Fibroblast of lung (primary cell): ENCODE results near the gene ZMYM4. TPM values are rescaled to one million over a fixed set of nuclear protein-coding genes. Genes with fewer than 3 reads are reported as not detected.

Experiments
- DNase-seq, 2 donors: peaks; one replicate each; pipeline versions ENCODE4 v3.0.0 to v3.0.0-alpha.2; 2010; ENCODE audit warnings: low read depth in 2 of 2
- H2AFZ ChIP-seq: 2 replicates; pipeline ENCODE4 v1.5.1; 2012; ENCODE audit warnings: low read length, control low read depth, inconsistent platforms
- H3K27ac ChIP-seq: 2 replicates; pipeline ENCODE4 v1.5.1; 2011; ENCODE audit warnings: low read length, control low read depth; ENCODE audit not compliant: insufficient read depth
- H3K27me3 ChIP-seq: 2 replicates; pipeline ENCODE4 v1.5.1; 2011; ENCODE audit warnings: mild to moderate bottlenecking, low read length; ENCODE audit not compliant: control insufficient read depth, insufficient read depth
- H3K36me3 ChIP-seq: 2 replicates; pipeline ENCODE4 v1.5.1; 2011; ENCODE audit warnings: low read length; ENCODE audit not compliant: control insufficient read depth, insufficient read depth
- H3K4me1 ChIP-seq: 2 replicates; pipeline ENCODE4 v1.5.1; 2011; ENCODE audit warnings: low read length; ENCODE audit not compliant: control insufficient read depth, insufficient read depth; ENCODE audit errors: extremely low read depth
- H3K4me2 ChIP-seq: 2 replicates; pipeline ENCODE4 v1.5.1; 2011; ENCODE audit warnings: low read length, control low read depth; ENCODE audit not compliant: insufficient read depth; ENCODE audit errors: extremely low read depth
- H3K4me3 ChIP-seq, 4 experiments: fragments of 200-600 bp in 1 of 4; sonication (generic) in 1 of 4; replicated peaks in 1 of 4; 2 replicates each; pipeline ENCODE4 v1.5.1; 2011 to 2016; ENCODE audit warnings: low read length in 4 of 4, low read depth in 3 of 4, mild to moderate bottlenecking in 3 of 4, control low read depth in 2 of 4, inconsistent platforms in 1 of 4, mixed read lengths in 1 of 4; ENCODE audit not compliant: insufficient read depth in 1 of 4; ENCODE audit errors: control extremely low read depth in 1 of 4
- H3K79me2 ChIP-seq: 2 replicates; pipeline ENCODE4 v1.5.1; 2012; ENCODE audit warnings: mild to moderate bottlenecking, low read length, inconsistent platforms; ENCODE audit not compliant: control insufficient read depth, insufficient read depth
- H3K9ac ChIP-seq: 2 replicates; pipeline ENCODE4 v1.5.1; 2011; ENCODE audit warnings: mild to moderate bottlenecking, low read length, control low read depth; ENCODE audit not compliant: insufficient read depth
- H3K9me3 ChIP-seq: 2 replicates; pipeline ENCODE4 v1.5.1; 2012; ENCODE audit warnings: low read depth, low read length; ENCODE audit not compliant: control insufficient read depth, insufficient read depth
- H4K20me1 ChIP-seq: 2 replicates; pipeline ENCODE4 v1.5.1; 2011; ENCODE audit warnings: low read length; ENCODE audit not compliant: control insufficient read depth, insufficient read depth; ENCODE audit errors: extremely low read depth
- CTCF ChIP-seq, 2 donors: IDR thresholded peaks in 1 of 2; conservative IDR thresholded peaks in 1 of 2; 1 replicate in 1 of 2; 2 replicates in 1 of 2; pipeline ENCODE4 v1.5.1; 2011 to 2012; ENCODE audit warnings: low read length in 2 of 2, control low read depth in 1 of 2, inconsistent platforms in 1 of 2, low read depth in 1 of 2, mild to moderate bottlenecking in 1 of 2
- EZH2 ChIP-seq: IDR thresholded peaks from 2 replicates; pipeline ENCODE4 v1.5.1; 2012; ENCODE audit warnings: low read length, control low read depth, mild to moderate bottlenecking; ENCODE audit errors: missing control alignments
- polyA plus RNA-seq, 2 donors: library from polyadenylated mRNA; depleted of rRNA in 1 of 2; stranded (reverse) in 1 of 2; unstranded in 1 of 2; fragments of >200 nt; gene quantifications; 2 replicates each; pipeline ENCODE4 v1.2.1, GENCODE V29; 2011 to 2012; ENCODE audit warnings: missing spikeins in 1 of 2
- total RNA-seq: library from RNA; depleted of rRNA; stranded (reverse); fragments of >200 nt; gene quantifications from 2 replicates; pipeline ENCODE4 v1.2.1, GENCODE V29; 2014

Gene ZMYM4
- total and polyA plus RNA-seq, 2 donors (not counting 1 experiment from before 2014, with no cell fraction given), result 40.5 to 54.1 TPM

- Histone ChIP-seq H3K27me3 (no peaks in the 10 kb centered on the region), H3K4me1 (no peaks in the 10 kb centered on the region), H3K9me3 (no peaks in the 10 kb centered on the region), H3K4me3 (no peak overlapping the region), H3K4me2 (no peak overlapping the region), H3K79me2 (peaks cover 35% of the 10 kb centered on the region), H2AFZ (no peak overlapping the region), H3K27ac (no peak overlapping the region), H4K20me1 (no peaks in the 10 kb centered on the region), H3K9ac (no peak overlapping the region), H3K36me3 (no peaks in the 10 kb centered on the region)
- no peak for DNase-seq
- no peak for TF ChIP-seq EZH2
- no peak for TF ChIP-seq CTCF (conservative IDR thresholded peaks at IDR 0.05 in 1 of 2, IDR thresholded peaks at IDR 0.05 in 1 of 2; ENCODE audit: low read depth in 1 of 2, low read length in 2 of 2)
These were observed 11.0 kb downstream of the ZMYM4 start for GRCh38 chr1:35279555-35279904.

- Histone ChIP-seq H3K4me2 (no peak overlapping the region), H3K9me3 (no peaks in the 10 kb centered on the region), H3K36me3 (no peaks in the 10 kb centered on the region), H4K20me1 (no peaks in the 10 kb centered on the region), H3K9ac (no peak overlapping the region), H3K4me3 (no peak overlapping the region), H3K27ac (no peak overlapping the region), H2AFZ (no peak overlapping the region), H3K79me2 (peaks cover 36% of the 10 kb centered on the region), H3K27me3 (no peaks in the 10 kb centered on the region), H3K4me1 (no peaks in the 10 kb centered on the region)
- no peak for DNase-seq
- no peak for TF ChIP-seq EZH2
- TF ChIP-seq CTCF (conservative IDR thresholded peaks at IDR 0.05 in 1 of 2, IDR thresholded peaks at IDR 0.05 in 1 of 2; ENCODE audit: low read depth in 1 of 2, low read length in 2 of 2), result no peak
These were observed 11.5 kb downstream of the ZMYM4 start for GRCh38 chr1:35280006-35280405.

GRCh38 chr1:35281565-35281964, 13.1 kb downstream of the ZMYM4 start:
- Histone ChIP-seq H3K36me3 (no peaks in the 10 kb centered on the region), H3K4me3 (no peak overlapping the region), H3K9ac (no peak overlapping the region), H3K27ac (no peak overlapping the region), H3K79me2 (peaks cover 40% of the 10 kb centered on the region), H4K20me1 (no peaks in the 10 kb centered on the region), H3K4me2 (no peak overlapping the region), H3K9me3 (no peaks in the 10 kb centered on the region), H3K4me1 (no peaks in the 10 kb centered on the region), H2AFZ (no peak overlapping the region), H3K27me3 (no peaks in the 10 kb centered on the region)
- no peak for TF ChIP-seq CTCF (conservative IDR thresholded peaks at IDR 0.05 in 1 of 2, IDR thresholded peaks at IDR 0.05 in 1 of 2; ENCODE audit: low read depth in 1 of 2, low read length in 2 of 2)
- TF ChIP-seq EZH2, result no peak
- DNase-seq, result no peak
